ENCODE data around the gene SMAGP. TPM values are rescaled to one million over a fixed set of nuclear protein-coding genes. Genes with fewer than 3 reads are reported as not detected.

The SMAGP gene
- total RNA-seq, 4 donors from 2014 or later = 1.7 to 3.5 (median 2.5) TPM

GRCh38 chr12:51200156-51200555 is 70.1 kb downstream of the SMAGP start:
- peaks cover 3 to 36% of the 10 kb centered on the region in 2 donors for H3K36me3 ChIP-seq
- no peaks in the 10 kb centered on the region for H3K27me3 ChIP-seq
- no peak for ATAC-seq
- no peak overlapping the region for H3K27ac ChIP-seq
- intact Hi-C loops (cut with DNase I; ENCODE audit: low total_unique reads) (no loop called here), in situ Hi-C loops (cut with MboI; ENCODE audit: low sequenced_read_pairs in 4 of 4) (no loop called here)
- DNase-seq = no peak
- no peaks in the 10 kb centered on the region for H3K4me1 ChIP-seq
- H3K4me3 ChIP-seq = no peak overlapping the region
- TF ChIP-seq, protein P1, sequence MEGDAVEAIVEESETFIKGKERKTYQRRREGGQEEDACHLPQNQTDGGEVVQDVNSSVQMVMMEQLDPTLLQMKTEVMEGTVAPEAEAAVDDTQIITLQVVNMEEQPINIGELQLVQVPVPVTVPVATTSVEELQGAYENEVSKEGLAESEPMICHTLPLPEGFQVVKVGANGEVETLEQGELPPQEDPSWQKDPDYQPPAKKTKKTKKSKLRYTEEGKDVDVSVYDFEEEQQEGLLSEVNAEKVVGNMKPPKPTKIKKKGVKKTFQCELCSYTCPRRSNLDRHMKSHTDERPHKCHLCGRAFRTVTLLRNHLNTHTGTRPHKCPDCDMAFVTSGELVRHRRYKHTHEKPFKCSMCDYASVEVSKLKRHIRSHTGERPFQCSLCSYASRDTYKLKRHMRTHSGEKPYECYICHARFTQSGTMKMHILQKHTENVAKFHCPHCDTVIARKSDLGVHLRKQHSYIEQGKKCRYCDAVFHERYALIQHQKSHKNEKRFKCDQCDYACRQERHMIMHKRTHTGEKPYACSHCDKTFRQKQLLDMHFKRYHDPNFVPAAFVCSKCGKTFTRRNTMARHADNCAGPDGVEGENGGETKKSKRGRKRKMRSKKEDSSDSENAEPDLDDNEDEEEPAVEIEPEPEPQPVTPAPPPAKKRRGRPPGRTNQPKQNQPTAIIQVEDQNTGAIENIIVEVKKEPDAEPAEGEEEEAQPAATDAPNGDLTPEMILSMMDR (IDR thresholded peaks at IDR 0.05 in 4 of 5, conservative IDR thresholded peaks at IDR 0.05 in 1 of 5) = no peak
- TF ChIP-seq POLR2A (IDR thresholded peaks at IDR 0.05) = no peak
- no peaks in the 10 kb centered on the region for H3K9me3 ChIP-seq

GRCh38 chr12:51199366-51199945 is 70.8 kb downstream of the SMAGP start:
- intact Hi-C loops (cut with DNase I; ENCODE audit: low total_unique reads) (no loop called here), in situ Hi-C loops (cut with MboI; ENCODE audit: low sequenced_read_pairs in 4 of 4) (no loop called here)
- no peak for DNase-seq
- no peaks in the 10 kb centered on the region for H3K27me3 ChIP-seq
- H3K27ac ChIP-seq = no peak overlapping the region
- H3K9me3 ChIP-seq = no peaks in the 10 kb centered on the region
- peaks cover 3 to 36% of the 10 kb centered on the region in 2 donors for H3K36me3 ChIP-seq
- no peak overlapping the region for H3K4me3 ChIP-seq
- ATAC-seq = no peak
- H3K4me1 ChIP-seq = no peaks in the 10 kb centered on the region
- no peak for TF ChIP-seq POLR2A (IDR thresholded peaks at IDR 0.05)
- TF ChIP-seq, protein P1 (IDR thresholded peaks at IDR 0.05 in 4 of 5, conservative IDR thresholded peaks at IDR 0.05 in 1 of 5) = no peak

GRCh38 chr12:51198568-51199365 is 71.4 kb downstream of the SMAGP start:
- Histone ChIP-seq H3K27me3 (no peaks in the 10 kb centered on the region), H3K4me1 (no peaks in the 10 kb centered on the region), H3K4me3 (no peak overlapping the region), H3K9me3 (no peaks in the 10 kb centered on the region), H3K27ac (no peak overlapping the region), H3K36me3 (peaks cover 3 to 33% of the 10 kb centered on the region in 2 donors)
- DNase-seq (no peak), ATAC-seq (no peak)
- intact Hi-C loops (cut with DNase I; ENCODE audit: low total_unique reads) (no loop called here), in situ Hi-C loops (cut with MboI; ENCODE audit: low sequenced_read_pairs in 4 of 4) (no loop called here)
- TF ChIP-seq, protein P1 (IDR thresholded peaks at IDR 0.05 in 4 of 5, conservative IDR thresholded peaks at IDR 0.05 in 1 of 5) = no peak
- no peak for TF ChIP-seq POLR2A (IDR thresholded peaks at IDR 0.05)

GRCh38 chr12:51197736-51198567 is 72.3 kb downstream of the SMAGP start:
- H3K9me3 ChIP-seq = no peaks in the 10 kb centered on the region
- intact Hi-C loops (cut with DNase I; ENCODE audit: low total_unique reads) = no loop called here
- TF ChIP-seq, protein P1 (IDR thresholded peaks at IDR 0.05 in 4 of 5, conservative IDR thresholded peaks at IDR 0.05 in 1 of 5) = no peak
- no peak for TF ChIP-seq POLR2A (IDR thresholded peaks at IDR 0.05)

More at GRCh38 chr12:51197736-51198567, 72.3 kb downstream of the SMAGP start:
- peaks cover 3 to 25% of the 10 kb centered on the region in 2 donors for H3K36me3 ChIP-seq
- H3K4me1 ChIP-seq = no peaks in the 10 kb centered on the region
- no peak for DNase-seq
- no peak overlapping the region for H3K4me3 ChIP-seq
- no peaks in the 10 kb centered on the region for H3K27me3 ChIP-seq
- no peak overlapping the region for H3K27ac ChIP-seq
- ATAC-seq = no peak
- in situ Hi-C loops (cut with MboI; ENCODE audit: low sequenced_read_pairs in 4 of 4) = no loop called here

All from gastrocnemius medialis (tissue), 4 donors.